ENCODE measurements around the gene AFAP1L1. TPM values are rescaled to one million over a fixed set of nuclear protein-coding genes. Genes with fewer than 3 reads are reported as not detected.

The AFAP1L1 gene
- total and polyA plus RNA-seq, 2 donors (not counting 3 experiments of a cell fraction or from before 2014, with no cell fraction given), result 7.9 to 73.2 TPM

DNA sequence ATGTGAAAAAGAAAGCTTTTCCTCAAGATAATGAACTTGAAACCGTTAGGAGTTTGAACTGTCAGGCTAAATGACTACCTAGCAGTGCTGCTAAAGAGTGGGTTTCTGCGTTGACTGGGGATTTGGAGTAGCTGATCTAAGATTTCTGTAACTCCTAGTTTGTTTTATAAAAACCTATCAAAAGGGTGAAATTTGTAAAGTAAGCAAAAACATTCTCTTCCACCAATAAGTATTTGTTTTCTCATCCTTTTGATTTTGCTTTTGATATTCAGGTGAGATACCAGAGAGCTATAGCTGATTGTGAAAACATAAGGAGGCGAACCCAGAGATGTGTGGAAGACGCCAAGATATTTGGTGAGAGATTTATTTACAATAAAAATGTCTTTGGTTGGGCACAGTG, 77.7 kb downstream of the AFAP1L1 start:
- ChIA-PET POLR2A (no interaction called here), CTCF (interaction anchor here (1.0 to 1.5 kb wide), 2 partner anchors 18 to 32 kb away, joined by 4 to 9 read pairs; no protein-coding TSS in a partner anchor)
- DNase-seq (ENCODE audit: low read depth, low spot score) (no peak), FAIRE-seq (no peak)
- no peaks in the 10 kb centered on the region for H3K27me3 ChIP-seq (ENCODE audit: control insufficient read depth in 2 of 2, insufficient read depth in 2 of 2, low read length in 2 of 2)
- H3K9me1 ChIP-seq (replicated peaks; ENCODE audit: control insufficient read depth, extremely low read depth, insufficient read depth, low read length), result no peaks in the 10 kb centered on the region
- intact Hi-C loops (cut with micrococcal nuclease), result loop anchor here (5.0 to 10.0 kb wide), 2 partner anchors 37 to 215 kb away; no protein-coding TSS in a partner anchor
- dilution Hi-C loops (cut with MboI; ENCODE audit: extremely low pct_ligation_motif_present, low sequenced_read_pairs), result no loop called here
- TF ChIP-seq EZH2 (IDR thresholded peaks at IDR 0.05; ENCODE audit: borderline replicate concordance, low read depth, low read length, severe bottlenecking), result no peak
- TF ChIP-seq POLR2AphosphoS5 (IDR thresholded peaks at IDR 0.05; ENCODE audit: insufficient read depth, low read depth, low read length), result no peak
- TF ChIP-seq FOS (IDR thresholded peaks at IDR 0.05; ENCODE audit: borderline replicate concordance, insufficient read depth, low read length), result no peak
- no peak for TF ChIP-seq JUN (IDR thresholded peaks at IDR 0.05; ENCODE audit: borderline replicate concordance, insufficient read depth, insufficient read length, low read depth)
- TF ChIP-seq, protein P1, sequence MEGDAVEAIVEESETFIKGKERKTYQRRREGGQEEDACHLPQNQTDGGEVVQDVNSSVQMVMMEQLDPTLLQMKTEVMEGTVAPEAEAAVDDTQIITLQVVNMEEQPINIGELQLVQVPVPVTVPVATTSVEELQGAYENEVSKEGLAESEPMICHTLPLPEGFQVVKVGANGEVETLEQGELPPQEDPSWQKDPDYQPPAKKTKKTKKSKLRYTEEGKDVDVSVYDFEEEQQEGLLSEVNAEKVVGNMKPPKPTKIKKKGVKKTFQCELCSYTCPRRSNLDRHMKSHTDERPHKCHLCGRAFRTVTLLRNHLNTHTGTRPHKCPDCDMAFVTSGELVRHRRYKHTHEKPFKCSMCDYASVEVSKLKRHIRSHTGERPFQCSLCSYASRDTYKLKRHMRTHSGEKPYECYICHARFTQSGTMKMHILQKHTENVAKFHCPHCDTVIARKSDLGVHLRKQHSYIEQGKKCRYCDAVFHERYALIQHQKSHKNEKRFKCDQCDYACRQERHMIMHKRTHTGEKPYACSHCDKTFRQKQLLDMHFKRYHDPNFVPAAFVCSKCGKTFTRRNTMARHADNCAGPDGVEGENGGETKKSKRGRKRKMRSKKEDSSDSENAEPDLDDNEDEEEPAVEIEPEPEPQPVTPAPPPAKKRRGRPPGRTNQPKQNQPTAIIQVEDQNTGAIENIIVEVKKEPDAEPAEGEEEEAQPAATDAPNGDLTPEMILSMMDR (IDR thresholded peaks at IDR 0.05; ENCODE audit: extremely low read depth in 1 of 2, insufficient read depth in 1 of 2, low read depth in 1 of 2, low read length in 2 of 2), result no peak
- TF ChIP-seq GATA2 (IDR thresholded peaks at IDR 0.05; ENCODE audit: insufficient read depth, insufficient read length, low read depth, low read length), result no peak
- no peak for TF ChIP-seq POLR2A (IDR thresholded peaks at IDR 0.05; ENCODE audit: low read depth, low read length)
- TF ChIP-seq, protein P2, sequence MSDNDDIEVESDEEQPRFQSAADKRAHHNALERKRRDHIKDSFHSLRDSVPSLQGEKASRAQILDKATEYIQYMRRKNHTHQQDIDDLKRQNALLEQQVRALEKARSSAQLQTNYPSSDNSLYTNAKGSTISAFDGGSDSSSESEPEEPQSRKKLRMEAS (IDR thresholded peaks at IDR 0.05; ENCODE audit: insufficient read depth, insufficient read length), result no peak
- no peak for TF ChIP-seq MYC (IDR thresholded peaks at IDR 0.05; ENCODE audit: low read depth, low read length)
- H3K4me3 ChIP-seq (replicated peaks in 1 of 3; ENCODE audit: insufficient read depth in 1 of 3, low read depth in 1 of 3, low read length in 3 of 3), result no peak overlapping the region
- no peaks in the 10 kb centered on the region for H4K20me1 ChIP-seq (replicated peaks; ENCODE audit: control insufficient read depth, extremely low read depth, insufficient read depth, low read length)
- no peak overlapping the region for H2AFZ ChIP-seq (ENCODE audit: low read depth, low read length)
- peaks cover 62% of the 10 kb centered on the region for H3K79me2 ChIP-seq (ENCODE audit: control insufficient read depth, insufficient read depth, low read length)
- H3K4me2 ChIP-seq (ENCODE audit: insufficient read depth, low read length), result no peak overlapping the region
- BruUV-seq (replicated peaks), result no TSS peak
- peak overlapping the region; percentile 26 for H3K9ac ChIP-seq (replicated peaks; ENCODE audit: extremely low read depth, insufficient read depth, low read length)
- H3K27ac ChIP-seq (ENCODE audit: insufficient read depth, low read depth, low read length), result peak overlapping the region; percentile 88
- H3K4me1 ChIP-seq (ENCODE audit: control insufficient read depth, extremely low read depth, insufficient read depth, low read length), result peaks cover 39% of the 10 kb centered on the region
- H3K36me3 ChIP-seq (ENCODE audit: control insufficient read depth in 2 of 2, extremely low read depth in 1 of 2, insufficient read depth in 2 of 2, low read length in 2 of 2), result peaks cover 14 to 38% of the 10 kb centered on the region in 2 experiments
- no peaks in the 10 kb centered on the region for H3K9me3 ChIP-seq (replicated peaks; ENCODE audit: control insufficient read depth, insufficient read depth, low read length)
